Panc1 (cell line): ENCODE results near the gene MAPK7. TPM values are rescaled to one million over a fixed set of nuclear protein-coding genes. Genes with fewer than 3 reads are reported as not detected.

Experiments used
- ATAC-seq: fragments of 200-7000 bp; cut with Tn5 transposase; 2 replicates; pipeline ENCODE4 v1.9.1; 2020; ENCODE audit warnings: mild to moderate bottlenecking, moderate library complexity
- BruUV-seq: library from RNA; stranded (reverse); fragments of 400-500 nt; replicated peaks from 2 replicates; lab custom pipeline; 2021; lab: Mats Ljungman, UMichigan
- CTCF ChIA-PET: fragments of 300-600 bp; sonication (Branson Sonifier 250); formaldehyde crosslinking; loops from one replicate; lab custom pipeline; 2022; ENCODE audit warnings: antibody characterized with exemption; lab: Charles Lee
- POLR2A ChIA-PET: fragments of 300-600 bp; sonication (Branson Sonifier 250); formaldehyde crosslinking; loops from one replicate; lab custom pipeline; 2022; ENCODE audit warnings: antibody characterized with exemption; lab: Charles Lee
- DNase-seq: peaks from one replicate; pipeline ENCODE4 v3.0.0-alpha.2; 2010; ENCODE audit warnings: low read depth, low spot score
- H3K27ac ChIP-seq: 2 replicates; pipeline ENCODE4 v1.5.1; 2011; ENCODE audit warnings: mild to moderate bottlenecking, low read length, inconsistent platforms
- H3K27me3 ChIP-seq: fragments of 200-500 bp; sonication (Bioruptor generic); 2 replicates; pipeline ENCODE4 v1.6.0; 2014; ENCODE audit warnings: low read length, inconsistent platforms; ENCODE audit not compliant: control insufficient read depth, insufficient read depth
- H3K36me3 ChIP-seq: fragments of 200-500 bp; sonication (Bioruptor generic); 2 replicates; pipeline ENCODE4 v1.5.1; 2014; ENCODE audit warnings: inconsistent platforms, mild to moderate bottlenecking, low read length, moderate library complexity; ENCODE audit not compliant: control insufficient read depth, insufficient read depth
- H3K4me1 ChIP-seq: 2 replicates; pipeline ENCODE4 v1.5.1; 2011; ENCODE audit warnings: inconsistent platforms, mild to moderate bottlenecking, low read length, moderate library complexity; ENCODE audit not compliant: control insufficient read depth, insufficient read depth
- H3K4me3 ChIP-seq, 2 experiments: 2 replicates each; pipeline ENCODE4 v1.5.1; 2011 to 2012; ENCODE audit warnings: low read depth in 2 of 2, low read length in 2 of 2, mild to moderate bottlenecking in 2 of 2, inconsistent platforms in 1 of 2, moderate library complexity in 1 of 2
- H3K9me3 ChIP-seq: fragments of 200-500 bp; sonication (Bioruptor generic); 2 replicates; pipeline ENCODE4 v1.5.1; 2014; ENCODE audit warnings: low read depth, mild to moderate bottlenecking, inconsistent platforms, low read length, moderate library complexity; ENCODE audit not compliant: control insufficient read depth, insufficient read depth
- POLR2AphosphoS5 ChIP-seq: IDR thresholded peaks from 2 replicates; pipeline ENCODE4 v1.6.1; 2012; ENCODE audit warnings: mild to moderate bottlenecking, low read depth, low read length, moderate library complexity
- SIN3A ChIP-seq: IDR thresholded peaks from 2 replicates; pipeline ENCODE4 v1.6.1; 2012; ENCODE audit warnings: low read depth, mild to moderate bottlenecking, low read length, moderate library complexity, borderline replicate concordance; ENCODE audit not compliant: insufficient read depth
- TCF7L2 ChIP-seq: IDR thresholded peaks from 2 replicates; pipeline ENCODE4 v1.6.1; 2011; ENCODE audit warnings: mild to moderate bottlenecking, low read depth, low read length, inconsistent platforms
- in situ Hi-C: cut with HindIII; loops from 2 replicates; pipeline ENCODE4 v1.10.0; 2016; ENCODE audit warnings: low sequenced_read_pairs, low pct_unique_long_range_greater_than_20kb
- intact Hi-C: fragments of 100-400 bp; cut with micrococcal nuclease; formaldehyde crosslinking; loops from one replicate; pipeline ENCODE4 v1.10.0; 2022; ENCODE audit not compliant: unreplicated experiment
- total RNA-seq: library from RNA; stranded (reverse); gene quantifications from one replicate; pipeline ENCODE4 v1.2.1, GENCODE V29; 2021; ENCODE audit not compliant: unreplicated experiment
- TF ChIP-seq, protein P1 (sequence below): fragments of 450-650 bp; IDR thresholded peaks from 2 replicates; pipeline ENCODE4 v1.5.1; 2017; ENCODE audit warnings: mild to moderate bottlenecking
- TF ChIP-seq, protein P2 (sequence below), 2 experiments: IDR thresholded peaks; 2 replicates each; pipeline ENCODE4 v1.6.1; 2011 to 2012; ENCODE audit warnings: low read depth in 2 of 2, control low read depth in 1 of 2, low read length in 1 of 2, mild to moderate bottlenecking in 1 of 2, moderate library complexity in 1 of 2; ENCODE audit not compliant: insufficient read depth in 1 of 2

Gene MAPK7
- total RNA-seq, 1 experiment from 2014 or later = 28.9 TPM

DNA sequence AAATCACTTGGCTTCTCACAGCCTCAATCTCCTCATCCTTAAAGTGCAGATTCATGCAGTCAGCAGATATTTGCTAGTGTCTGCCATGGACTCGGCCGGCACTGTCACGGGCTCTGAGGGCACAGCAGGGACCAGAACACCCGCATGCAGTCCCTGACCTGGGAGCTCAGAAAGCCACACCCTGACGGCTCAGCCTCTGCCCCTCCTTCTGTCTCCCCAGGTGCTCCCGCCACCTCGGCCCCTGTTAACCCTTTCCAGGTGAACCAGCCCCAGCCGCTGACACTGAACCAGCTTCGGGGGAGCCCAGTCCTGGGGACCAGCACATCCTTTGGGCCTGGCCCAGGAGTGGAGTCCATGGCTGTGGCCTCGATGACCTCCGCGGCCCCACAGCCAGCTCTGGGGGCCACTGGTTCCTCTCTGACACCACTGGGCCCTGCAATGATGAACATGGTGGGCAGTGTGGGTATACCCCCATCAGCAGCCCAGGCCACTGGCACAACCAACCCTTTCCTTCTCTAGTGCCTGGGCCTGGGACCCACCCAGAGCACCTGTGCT lies 44.5 kb upstream of the MAPK7 start:
- TF ChIP-seq TCF7L2 (no peak), SIN3A (no peak)
- Histone ChIP-seq H3K27ac (no peak overlapping the region), H3K4me3 (no peak overlapping the region), H3K4me1 (no peaks in the 10 kb centered on the region), H3K9me3 (no peaks in the 10 kb centered on the region), H3K27me3 (no peaks in the 10 kb centered on the region), H3K36me3 (no peaks in the 10 kb centered on the region)
- ATAC-seq = no peak
- no TSS peak for BruUV-seq
- in situ Hi-C loops = no loop called here
- no peak for DNase-seq
- ChIA-PET POLR2A (no interaction called here), CTCF (no interaction called here)
- intact Hi-C loops = no loop called here

DNA sequence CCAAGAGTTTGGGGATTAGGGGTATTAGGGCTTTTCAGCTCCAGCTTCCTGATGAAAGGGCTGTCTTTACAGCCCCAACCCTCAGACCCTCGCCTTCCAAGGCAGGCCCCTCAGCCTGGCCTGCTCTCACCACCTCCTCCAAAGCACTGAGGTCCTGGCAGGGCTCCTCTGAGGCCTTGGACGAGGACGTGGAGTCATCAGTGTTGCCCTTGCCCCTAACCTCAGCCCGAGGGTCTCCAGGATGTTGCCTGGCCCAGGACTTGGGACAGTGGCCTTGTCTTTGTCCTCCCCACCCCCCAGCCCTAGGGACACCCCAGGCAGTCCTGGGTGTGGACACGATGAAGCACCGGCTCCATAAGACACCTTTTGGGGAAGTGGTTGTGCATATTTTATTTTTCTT lies 44.0 kb upstream of the MAPK7 start:
- in situ Hi-C loops = no loop called here
- ChIA-PET CTCF (no interaction called here), POLR2A (no interaction called here)
- Histone ChIP-seq H3K27me3 (no peaks in the 10 kb centered on the region), H3K4me3 (no peak overlapping the region), H3K4me1 (no peaks in the 10 kb centered on the region), H3K9me3 (no peaks in the 10 kb centered on the region), H3K27ac (no peak overlapping the region), H3K36me3 (no peaks in the 10 kb centered on the region)
- ATAC-seq (no peak), DNase-seq (no peak)
- no TSS peak for BruUV-seq
- intact Hi-C loops = no loop called here
- TF ChIP-seq, protein P1, sequence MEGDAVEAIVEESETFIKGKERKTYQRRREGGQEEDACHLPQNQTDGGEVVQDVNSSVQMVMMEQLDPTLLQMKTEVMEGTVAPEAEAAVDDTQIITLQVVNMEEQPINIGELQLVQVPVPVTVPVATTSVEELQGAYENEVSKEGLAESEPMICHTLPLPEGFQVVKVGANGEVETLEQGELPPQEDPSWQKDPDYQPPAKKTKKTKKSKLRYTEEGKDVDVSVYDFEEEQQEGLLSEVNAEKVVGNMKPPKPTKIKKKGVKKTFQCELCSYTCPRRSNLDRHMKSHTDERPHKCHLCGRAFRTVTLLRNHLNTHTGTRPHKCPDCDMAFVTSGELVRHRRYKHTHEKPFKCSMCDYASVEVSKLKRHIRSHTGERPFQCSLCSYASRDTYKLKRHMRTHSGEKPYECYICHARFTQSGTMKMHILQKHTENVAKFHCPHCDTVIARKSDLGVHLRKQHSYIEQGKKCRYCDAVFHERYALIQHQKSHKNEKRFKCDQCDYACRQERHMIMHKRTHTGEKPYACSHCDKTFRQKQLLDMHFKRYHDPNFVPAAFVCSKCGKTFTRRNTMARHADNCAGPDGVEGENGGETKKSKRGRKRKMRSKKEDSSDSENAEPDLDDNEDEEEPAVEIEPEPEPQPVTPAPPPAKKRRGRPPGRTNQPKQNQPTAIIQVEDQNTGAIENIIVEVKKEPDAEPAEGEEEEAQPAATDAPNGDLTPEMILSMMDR = no peak
- no peak for TF ChIP-seq TCF7L2
- TF ChIP-seq, protein P2, sequence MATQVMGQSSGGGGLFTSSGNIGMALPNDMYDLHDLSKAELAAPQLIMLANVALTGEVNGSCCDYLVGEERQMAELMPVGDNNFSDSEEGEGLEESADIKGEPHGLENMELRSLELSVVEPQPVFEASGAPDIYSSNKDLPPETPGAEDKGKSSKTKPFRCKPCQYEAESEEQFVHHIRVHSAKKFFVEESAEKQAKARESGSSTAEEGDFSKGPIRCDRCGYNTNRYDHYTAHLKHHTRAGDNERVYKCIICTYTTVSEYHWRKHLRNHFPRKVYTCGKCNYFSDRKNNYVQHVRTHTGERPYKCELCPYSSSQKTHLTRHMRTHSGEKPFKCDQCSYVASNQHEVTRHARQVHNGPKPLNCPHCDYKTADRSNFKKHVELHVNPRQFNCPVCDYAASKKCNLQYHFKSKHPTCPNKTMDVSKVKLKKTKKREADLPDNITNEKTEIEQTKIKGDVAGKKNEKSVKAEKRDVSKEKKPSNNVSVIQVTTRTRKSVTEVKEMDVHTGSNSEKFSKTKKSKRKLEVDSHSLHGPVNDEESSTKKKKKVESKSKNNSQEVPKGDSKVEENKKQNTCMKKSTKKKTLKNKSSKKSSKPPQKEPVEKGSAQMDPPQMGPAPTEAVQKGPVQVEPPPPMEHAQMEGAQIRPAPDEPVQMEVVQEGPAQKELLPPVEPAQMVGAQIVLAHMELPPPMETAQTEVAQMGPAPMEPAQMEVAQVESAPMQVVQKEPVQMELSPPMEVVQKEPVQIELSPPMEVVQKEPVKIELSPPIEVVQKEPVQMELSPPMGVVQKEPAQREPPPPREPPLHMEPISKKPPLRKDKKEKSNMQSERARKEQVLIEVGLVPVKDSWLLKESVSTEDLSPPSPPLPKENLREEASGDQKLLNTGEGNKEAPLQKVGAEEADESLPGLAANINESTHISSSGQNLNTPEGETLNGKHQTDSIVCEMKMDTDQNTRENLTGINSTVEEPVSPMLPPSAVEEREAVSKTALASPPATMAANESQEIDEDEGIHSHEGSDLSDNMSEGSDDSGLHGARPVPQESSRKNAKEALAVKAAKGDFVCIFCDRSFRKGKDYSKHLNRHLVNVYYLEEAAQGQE (IDR thresholded peaks at IDR 0.05; ENCODE audit: insufficient read depth in 1 of 2, low read depth in 2 of 2, low read length in 1 of 2) = no peak
- no peak for TF ChIP-seq SIN3A
- no peak for TF ChIP-seq POLR2AphosphoS5

DNA sequence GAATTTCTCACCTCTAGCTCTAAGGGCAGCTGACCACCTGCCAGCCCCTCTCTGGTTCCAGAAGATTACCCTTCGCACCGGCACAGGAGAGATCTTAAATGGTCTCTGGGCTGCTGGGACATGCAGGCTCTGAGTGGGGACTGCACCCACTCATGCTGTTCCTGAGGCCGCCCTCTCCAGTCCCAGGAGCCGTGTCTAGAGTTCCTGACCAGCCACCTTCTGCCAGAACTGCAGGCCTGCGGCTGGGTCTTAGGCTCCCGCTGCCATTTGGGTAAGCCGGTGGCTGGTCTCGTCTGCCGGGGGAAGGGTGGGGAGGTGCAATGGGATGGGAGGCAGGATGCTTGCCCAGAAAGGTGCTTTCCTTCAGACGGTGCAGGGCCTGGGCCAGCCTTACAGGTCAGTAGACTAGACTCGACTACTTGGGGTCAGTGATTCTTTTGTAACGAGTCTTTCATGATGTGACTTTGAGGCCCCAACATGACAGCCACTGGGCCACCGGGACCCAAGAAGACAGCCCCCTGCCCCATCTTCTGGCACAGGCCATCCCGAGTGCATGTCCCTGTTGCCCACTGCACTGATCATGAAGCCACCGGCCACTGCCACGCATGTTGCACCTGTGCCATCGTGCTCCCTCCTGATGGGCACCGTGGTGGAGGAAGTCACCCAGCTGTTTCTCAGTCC lies 42.2 kb upstream of the MAPK7 start:
- intact Hi-C loops = no loop called here
- TF ChIP-seq, protein P2 (IDR thresholded peaks at IDR 0.05; ENCODE audit: insufficient read depth in 1 of 2, low read depth in 2 of 2, low read length in 1 of 2) = no peak
- no peak; the same call in 1 of the 2 replicates for TF ChIP-seq POLR2AphosphoS5
- TF ChIP-seq TCF7L2 = no peak
- TF ChIP-seq, protein P1 = no peak
- TF ChIP-seq SIN3A = no peak
- ChIA-PET POLR2A (no interaction called here), CTCF (no interaction called here)
- in situ Hi-C loops = no loop called here
- no peak overlapping the region for H3K4me3 ChIP-seq
- no peaks in the 10 kb centered on the region for H3K27me3 ChIP-seq
- DNase-seq (no peak), ATAC-seq (no peak)
- BruUV-seq = no TSS peak
- H3K27ac ChIP-seq = no peak overlapping the region
- no peaks in the 10 kb centered on the region for H3K9me3 ChIP-seq
- no peaks in the 10 kb centered on the region for H3K4me1 ChIP-seq
- no peaks in the 10 kb centered on the region for H3K36me3 ChIP-seq
